NCI-H82 treated with DMSO at 0.1 percent for 48 hours (cell line): Measurements from ENCODE around the gene VCPKMT.
"Not testable (repeated sequence)": the region's sequence is repeated elsewhere in the genome, so short reads cannot be mapped to it uniquely, and the experiment has no call there.

Experiments
- DNase-seq: peaks from one replicate; lab custom pipeline; 2025; ENCODE audit not compliant: unreplicated experiment; lab: John Stamatoyannopoulos, UW

VCPKMT gene

GRCh38 chr14:50092006-50092555 is 24.3 kb downstream of the VCPKMT start:
- no peak for DNase-seq

DNA sequence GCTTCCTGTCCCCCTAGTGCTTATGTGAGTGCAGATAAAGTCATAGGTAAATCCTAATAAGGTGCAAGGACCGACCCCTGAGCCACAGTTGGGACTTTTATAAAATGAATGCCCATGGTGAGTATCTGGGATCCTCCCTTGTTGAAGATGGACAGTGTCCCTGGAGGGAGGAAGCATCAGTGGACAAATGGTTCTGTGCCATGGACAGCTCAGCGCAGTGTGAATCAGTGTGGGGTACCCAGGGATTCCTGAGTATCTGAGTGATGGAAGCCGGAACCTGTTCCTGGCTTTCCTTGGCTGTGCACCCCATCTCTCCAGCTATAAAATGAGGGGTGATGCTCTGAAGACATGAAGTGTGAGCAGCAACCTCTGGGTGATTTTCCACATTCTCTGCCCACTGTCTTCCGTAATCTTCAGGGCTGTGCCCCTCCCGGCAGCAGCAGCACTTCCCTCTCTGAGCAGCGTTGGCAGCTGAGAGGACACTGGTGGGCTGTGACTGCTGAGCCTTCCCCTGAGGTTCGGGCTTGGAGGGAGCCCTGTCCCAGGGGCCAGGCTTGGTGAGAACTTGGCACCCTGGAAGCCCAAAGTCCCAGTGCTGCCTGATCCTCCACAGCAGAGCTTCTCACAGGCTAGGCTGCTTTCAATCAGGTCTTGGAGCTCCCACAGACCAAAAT is 25.0 kb downstream of the VCPKMT start:
- DNase-seq = no peak

DNA sequence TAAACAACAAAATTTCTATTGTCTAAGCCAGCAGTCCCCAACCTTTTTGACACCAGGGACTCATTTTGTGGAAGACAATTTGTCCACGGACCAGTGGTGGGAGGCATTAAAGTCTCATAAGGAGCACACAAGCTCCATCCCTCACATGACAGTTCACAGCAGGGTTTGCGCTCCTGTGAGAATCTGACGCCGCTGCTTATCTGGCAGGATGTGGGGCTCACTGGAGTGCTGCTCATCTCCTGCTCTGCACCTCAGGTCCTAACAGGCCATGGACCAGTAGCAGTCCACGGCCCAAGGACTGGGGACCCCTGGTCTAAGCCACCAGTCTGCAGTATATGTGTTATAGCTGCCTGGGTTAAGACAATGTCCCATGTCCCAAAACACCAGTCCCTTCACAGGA is 27.2 kb downstream of the VCPKMT start:
- no peak for DNase-seq

DNA sequence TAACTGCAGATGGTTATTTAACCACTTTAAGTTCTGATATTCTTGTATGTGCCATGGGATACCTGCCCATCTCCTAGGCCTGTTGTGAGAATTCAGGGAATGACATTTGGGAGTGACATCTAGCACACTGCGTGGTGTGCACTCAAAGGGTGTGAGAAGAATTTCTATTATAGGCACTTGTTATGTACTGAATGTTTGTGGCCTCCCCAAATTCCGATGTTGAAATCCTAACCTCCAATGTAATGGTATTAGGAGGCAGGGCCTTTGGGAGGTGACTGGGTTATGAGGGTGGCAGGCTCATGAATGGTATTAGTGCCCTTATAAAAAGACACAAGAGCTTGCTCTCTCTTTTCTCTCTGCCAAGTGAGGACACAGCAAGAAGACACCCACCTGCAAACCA is 27.6 kb downstream of the VCPKMT start:
- DNase-seq = no peak

DNA sequence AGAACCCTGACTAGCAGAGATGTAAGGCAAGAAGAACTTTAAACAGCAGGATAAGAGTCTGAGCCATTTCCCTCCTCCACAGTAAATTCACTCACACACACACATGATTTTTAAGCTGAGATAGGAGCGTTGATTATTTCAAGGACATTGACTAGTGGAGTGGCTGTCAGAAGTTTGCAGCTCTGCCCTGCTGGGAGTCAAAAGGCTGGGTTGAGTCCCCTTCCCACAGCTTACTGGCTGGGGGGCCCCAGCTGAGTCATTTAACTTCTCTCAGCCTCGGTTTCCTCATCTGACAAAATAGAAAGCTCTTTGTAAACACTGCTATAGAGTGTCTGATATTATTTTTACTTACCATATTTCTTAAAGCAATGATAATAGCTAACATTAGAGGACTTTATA is 28.3 kb downstream of the VCPKMT start:
- DNase-seq = no peak

DNA sequence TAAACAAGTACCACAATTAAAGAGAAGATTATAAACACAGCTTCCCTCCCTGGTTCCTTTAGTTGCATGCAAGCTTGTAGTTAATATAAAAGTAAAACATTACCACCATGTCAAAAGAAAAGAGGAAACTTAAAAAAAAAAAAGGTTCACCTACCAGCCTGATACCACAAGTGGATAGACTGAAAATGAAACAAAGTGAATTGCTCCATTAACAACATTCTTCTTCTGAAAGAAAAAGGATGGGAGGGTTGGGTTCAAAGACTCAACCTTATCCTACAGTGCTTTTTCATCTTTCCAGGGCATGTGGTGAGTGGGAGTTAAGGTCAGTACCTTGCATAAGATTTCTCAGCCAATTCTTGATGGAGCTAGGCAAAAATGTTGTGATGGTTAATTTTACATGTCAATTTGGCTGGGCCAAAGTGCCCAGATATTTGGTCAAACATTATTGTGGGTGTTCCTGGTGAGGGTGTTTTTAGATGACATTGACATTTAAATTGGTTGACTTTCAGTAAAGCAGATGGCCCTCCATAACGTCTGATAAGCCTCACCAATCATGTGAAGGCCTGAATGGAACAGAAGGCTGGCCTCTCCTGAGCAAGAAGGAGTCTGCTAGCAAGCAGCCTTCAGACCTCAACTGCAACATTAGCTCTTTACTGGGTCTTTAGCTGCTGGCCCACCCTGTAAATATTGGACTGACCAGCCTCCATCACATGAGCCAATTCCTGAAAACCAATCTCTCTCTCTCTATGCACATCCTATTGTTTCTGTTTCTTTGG is 28.8 kb downstream of the VCPKMT start:
- DNase-seq = no peak

- DNase-seq = no peak
Observed at GRCh38 chr14:50086321-50086711, 30.1 kb downstream of the VCPKMT start.

DNA sequence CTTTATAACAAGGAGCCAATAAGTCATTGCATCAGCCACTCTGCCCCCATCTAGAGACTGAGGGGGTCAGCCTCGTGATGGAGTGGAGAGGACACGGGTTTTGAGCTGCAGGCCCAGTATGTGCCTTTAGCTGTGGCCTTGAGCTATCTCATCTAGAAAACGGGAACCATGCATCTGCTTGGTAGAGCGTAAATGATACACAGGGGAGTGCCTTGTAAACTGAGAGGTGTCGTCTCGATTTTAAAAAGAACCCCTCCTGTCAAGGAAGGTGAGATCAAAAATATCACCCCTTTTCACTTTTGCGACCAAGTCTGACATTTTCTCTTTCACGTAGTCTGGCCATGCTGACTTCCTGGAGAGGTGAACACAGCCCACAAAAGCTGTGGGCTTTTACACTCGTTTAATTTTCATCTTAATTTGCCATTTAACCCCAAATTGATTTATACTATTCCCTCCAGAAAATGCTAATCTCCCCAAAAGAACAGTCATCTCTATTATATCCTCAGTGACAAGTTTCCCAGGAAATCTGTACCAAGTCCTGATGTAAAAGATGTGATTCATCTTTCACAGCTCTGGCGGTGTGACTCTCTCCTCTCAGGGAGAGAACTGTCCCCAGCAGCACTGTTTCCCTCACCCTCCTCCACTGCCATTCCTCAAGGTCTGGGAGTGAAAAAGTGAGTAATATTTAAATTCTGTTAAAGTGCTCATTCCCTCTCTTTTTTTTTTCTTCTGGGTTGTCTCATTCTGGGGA is 30.6 kb downstream of the VCPKMT start:
- DNase-seq = no peak

DNA sequence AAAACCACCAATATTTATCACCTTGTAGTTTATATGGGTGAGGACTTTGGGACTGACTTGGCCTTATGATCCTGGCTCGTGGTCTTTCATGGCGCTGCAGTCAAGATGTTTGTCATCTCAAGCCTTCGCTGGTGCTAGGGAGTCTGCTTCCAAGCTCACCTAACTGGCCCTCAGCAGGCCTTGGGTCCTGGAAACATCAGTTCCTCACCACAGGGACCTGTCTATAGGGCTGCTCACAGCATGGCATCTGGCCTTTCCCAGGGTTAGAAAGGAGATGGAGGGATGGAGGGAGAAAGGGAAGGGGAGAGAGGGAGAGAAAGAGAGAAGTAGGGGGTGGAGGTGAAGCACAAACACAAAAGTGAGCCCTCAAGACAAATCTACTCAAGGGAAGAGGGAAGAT is 31.7 kb downstream of the VCPKMT start:
- DNase-seq = no peak

- DNase-seq = no peak
Observed at GRCh38 chr14:50083467-50084337, 32.7 kb downstream of the VCPKMT start.

GRCh38 chr14:50082784-50083466 is 33.4 kb downstream of the VCPKMT start:
- no peak for DNase-seq

DNA sequence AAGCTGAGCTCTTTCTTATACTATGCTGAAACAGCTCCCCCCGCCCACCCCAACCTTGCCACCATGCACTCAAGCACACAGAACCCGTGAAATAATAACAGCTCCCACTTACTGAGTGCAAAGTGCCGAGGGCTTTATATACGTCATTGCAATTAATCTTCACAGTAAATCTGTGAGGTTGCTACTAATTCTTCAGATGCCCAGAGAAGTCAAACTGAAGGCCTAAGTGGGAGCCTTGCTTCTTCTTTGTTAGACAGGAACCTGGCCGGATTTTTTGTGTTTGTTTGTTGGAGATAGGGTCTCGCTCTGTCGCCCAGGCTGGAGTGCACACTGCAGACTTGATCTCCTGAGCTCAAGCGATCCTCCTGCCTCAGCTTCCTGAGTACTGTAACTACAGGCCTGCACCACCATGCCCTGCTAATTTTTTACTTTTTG is 34.0 kb downstream of the VCPKMT start:
- no peak for DNase-seq

- not testable (repeated sequence) for DNase-seq
Observed at GRCh38 chr14:50079103-50079502, 37.3 kb downstream of the VCPKMT start.

DNA sequence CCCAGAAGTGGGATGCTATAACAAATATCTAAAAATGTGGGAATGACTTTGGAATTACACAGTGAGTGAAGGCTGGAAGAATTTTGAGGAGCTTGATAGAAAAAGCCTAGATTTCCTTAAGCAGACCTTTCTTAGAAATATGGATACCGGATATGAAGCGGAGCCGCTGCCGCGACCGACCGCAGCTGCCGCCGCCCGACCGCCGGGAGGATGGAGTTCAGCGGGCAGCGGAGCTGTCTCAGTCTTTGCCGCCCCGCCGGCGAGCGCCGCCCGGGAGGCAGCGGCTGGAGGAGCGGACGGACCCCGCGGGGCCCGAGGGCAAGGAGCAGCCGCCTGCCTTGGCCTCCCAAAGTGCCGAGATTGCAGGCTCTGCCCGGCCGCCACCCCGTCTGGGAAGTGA is 42.7 kb downstream of the VCPKMT start:
- not testable (repeated sequence) for DNase-seq

GRCh38 chr14:50072395-50072794 is 44.0 kb downstream of the VCPKMT start:
- no peak for DNase-seq

DNA sequence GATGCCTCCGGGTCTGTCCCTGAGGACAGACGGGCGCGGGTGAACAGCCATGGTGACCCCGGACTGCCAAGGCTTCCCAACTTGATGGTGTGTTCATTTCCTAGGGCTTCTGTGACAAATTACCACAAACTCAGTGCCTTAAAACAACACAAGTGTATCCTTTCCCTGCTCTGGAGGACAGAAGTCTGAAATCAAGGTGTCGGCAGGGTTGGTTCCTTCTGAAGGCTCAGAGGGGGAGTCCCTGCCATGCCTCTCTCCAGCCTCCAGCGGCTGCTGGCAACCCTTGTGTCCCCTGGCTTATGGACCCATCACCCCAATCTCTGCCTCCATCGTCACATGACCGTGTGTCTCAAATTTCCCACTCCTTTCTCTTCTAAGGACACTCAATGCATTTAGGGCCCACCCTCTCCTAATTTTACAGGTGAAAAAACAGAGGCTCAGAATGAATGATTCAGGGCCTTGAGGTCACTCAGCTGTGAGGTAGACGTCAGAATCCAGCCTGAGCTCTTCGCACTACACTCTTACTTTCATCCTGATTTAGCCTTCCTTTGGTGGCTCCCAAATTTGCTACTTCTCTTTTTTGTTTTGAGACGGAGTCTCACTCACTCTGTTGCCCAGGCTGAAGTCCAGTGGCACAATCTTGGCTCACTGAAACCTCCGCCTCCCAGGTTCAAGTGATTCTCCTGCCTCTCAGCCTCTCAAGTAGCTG is 45.4 kb downstream of the VCPKMT start:
- DNase-seq = no peak

DNA sequence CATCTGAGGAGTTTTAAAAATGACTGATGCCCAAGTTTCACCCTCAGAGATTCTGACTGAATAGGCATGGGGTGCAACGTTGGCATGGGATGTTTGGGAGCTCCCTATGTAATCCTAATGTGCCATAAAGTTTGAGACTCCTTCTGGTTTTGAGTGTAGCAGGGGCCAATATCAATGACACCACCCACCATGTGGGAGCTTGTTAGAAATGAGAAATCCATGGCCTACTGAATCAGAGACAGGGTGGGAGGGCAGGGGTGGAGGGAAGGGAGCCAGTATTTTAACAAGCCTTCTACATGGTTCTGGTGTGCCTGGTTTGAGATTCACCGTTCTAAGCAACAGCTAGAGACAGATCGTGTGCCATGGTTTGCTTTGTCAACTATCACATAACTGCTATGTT is 46.1 kb downstream of the VCPKMT start:
- DNase-seq = no peak

DNA sequence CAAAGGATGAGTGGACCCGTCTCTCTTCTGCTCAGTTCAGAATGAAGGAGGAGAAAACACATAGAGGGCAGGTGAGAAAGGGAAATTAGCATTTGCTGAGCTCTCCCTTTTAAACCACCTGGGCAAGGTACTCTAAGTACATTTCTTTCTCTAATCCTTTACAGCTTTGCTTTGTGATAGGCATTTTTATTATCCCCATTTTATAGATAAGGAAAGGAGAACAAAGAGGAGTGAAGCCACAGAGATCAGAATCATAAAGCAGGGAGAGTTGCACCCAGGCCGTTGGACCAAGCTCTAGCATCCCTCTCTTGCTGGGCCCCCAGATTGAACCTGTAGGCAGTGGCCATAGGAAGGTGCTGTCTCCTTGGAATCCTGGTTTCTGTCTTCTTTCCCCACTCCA is 47.0 kb downstream of the VCPKMT start:
- DNase-seq = no peak

DNA sequence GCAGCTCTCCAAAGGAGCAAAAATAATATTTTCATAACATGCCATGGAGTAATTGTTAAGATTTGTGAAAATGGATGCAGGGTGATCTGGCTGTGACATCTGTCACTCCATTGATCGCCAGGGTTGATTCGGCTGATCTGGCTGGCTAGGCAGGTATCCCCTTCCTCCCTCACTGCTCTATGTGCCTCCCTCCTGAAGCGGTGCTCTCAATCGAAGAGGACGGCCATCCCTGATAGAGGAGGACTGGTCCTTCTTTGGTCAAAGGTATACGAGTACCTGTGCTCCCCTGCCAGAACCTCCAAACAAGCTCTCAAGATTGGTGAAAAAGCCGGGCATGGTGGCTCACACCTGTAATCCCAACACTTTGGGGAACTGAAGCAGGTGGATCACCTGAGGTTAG is 47.9 kb downstream of the VCPKMT start:
- no peak for DNase-seq
